ENCODE results near the gene SIDT2.

Gene SIDT2

GRCh38 chr11:117230286-117230961 lies 51.9 kb downstream of the SIDT2 start:
- Histone ChIP-seq H3K27me3 (ENCODE audit: insufficient read depth, low read length) (no peaks in the 10 kb centered on the region), H3K9ac (ENCODE audit: low read depth, low read length) (peak overlapping the region; percentile 92; the same call in 1 of the 2 replicates), H3K9me3 (ENCODE audit: insufficient read depth, low read depth, low read length) (no peaks in the 10 kb centered on the region), H3K4me3 (ENCODE audit: low read length) (no peak overlapping the region), H3K4me1 (ENCODE audit: insufficient read depth, low read length) (0 out of 2 replicates have a peak, but pooled peaks cover 10% of the 10 kb centered on the region), H3K27ac (ENCODE audit: low read length) (no peak overlapping the region), H3K36me3 (ENCODE audit: insufficient read depth, low read depth, low read length) (peaks cover 29% of the 10 kb centered on the region)

DNA sequence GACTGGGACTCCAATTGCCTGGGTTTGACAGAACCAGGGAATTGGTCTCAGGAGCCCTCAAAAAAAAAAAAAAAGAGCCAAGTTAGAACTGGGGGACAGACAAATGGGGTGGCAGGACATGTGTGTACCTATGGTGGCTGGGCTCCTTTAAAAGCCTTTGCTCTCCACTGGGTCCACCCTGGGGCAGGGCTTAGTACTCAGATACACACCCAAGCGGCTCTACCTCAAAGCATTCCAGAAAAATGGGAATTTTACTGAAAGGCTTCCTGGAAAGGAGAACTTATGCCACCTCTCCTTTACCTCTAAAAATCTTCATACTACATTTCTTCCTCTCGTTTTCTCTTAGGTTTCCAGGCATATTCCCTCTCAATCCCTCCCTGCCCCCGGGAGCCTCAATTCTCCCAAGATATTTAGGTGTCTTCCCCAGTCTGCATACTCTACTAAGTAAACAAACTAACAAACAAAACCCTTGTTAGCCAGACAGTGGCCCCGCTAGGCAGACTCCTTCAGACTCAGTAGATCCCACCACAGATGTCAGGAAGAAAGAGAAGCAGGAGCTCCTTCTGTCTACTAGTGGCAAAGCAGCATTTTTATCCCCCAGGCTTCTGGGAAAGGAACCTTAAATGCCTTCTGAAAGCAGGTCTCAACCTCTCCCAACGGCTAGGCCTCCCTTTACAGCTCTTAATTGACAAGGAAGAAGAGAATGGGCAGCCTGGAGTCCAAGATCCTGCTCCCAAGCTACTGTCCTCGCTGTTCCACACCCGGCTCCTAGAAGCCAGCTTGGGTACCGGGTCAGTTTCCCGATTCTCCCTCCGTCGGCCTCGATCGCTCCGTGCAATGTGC lies 52.7 kb downstream of the SIDT2 start:
- H3K27ac ChIP-seq (ENCODE audit: low read length): no peak overlapping the region

GRCh38 chr11:117231842-117232091 lies 53.2 kb downstream of the SIDT2 start, which contains the start of gene PCSK7:
TSS of gene PCSK7 (minus strand) at chr11:117232073. CDS start at chr11:117229844, 2,229 bp downstream.
- Histone ChIP-seq H3K9ac (ENCODE audit: low read depth, low read length) (peak within 1 kb of the TSS; percentile 95), H3K4me1 (ENCODE audit: insufficient read depth, low read length) (0 out of 2 replicates have a peak, but pooled peaks cover 10% of the 10 kb centered on the region), H3K36me3 (ENCODE audit: insufficient read depth, low read depth, low read length) (peaks cover 26% of the 10 kb centered on the region), H3K27ac (ENCODE audit: low read length) (peak within 1 kb of the TSS; percentile 93), H3K9me3 (ENCODE audit: insufficient read depth, low read depth, low read length) (no peaks in the 10 kb centered on the region), H3K27me3 (ENCODE audit: insufficient read depth, low read length) (no peaks in the 10 kb centered on the region), H3K4me3 (ENCODE audit: low read length) (peak within 1 kb of the TSS; percentile 98)

More for the DNA sequence above, 52.7 kb downstream of the SIDT2 start:
- H3K4me1 ChIP-seq (ENCODE audit: insufficient read depth, low read length): 0 out of 2 replicates have a peak, but pooled peaks cover 10% of the 10 kb centered on the region
- H3K36me3 ChIP-seq (ENCODE audit: insufficient read depth, low read depth, low read length): peaks cover 24% of the 10 kb centered on the region
- H3K4me3 ChIP-seq (ENCODE audit: low read length): peak overlapping the region; percentile 98
- no peaks in the 10 kb centered on the region for H3K9me3 ChIP-seq (ENCODE audit: insufficient read depth, low read depth, low read length)
- no peaks in the 10 kb centered on the region for H3K27me3 ChIP-seq (ENCODE audit: insufficient read depth, low read length)
- peak overlapping the region; percentile 92 for H3K9ac ChIP-seq (ENCODE audit: low read depth, low read length)

GRCh38 chr11:117232092-117232878 lies 53.7 kb downstream of the SIDT2 start, which contains the start of gene RNF214:
TSS of gene RNF214 (plus strand) at chr11:117232671. CDS start at chr11:117234273, 1,602 bp downstream.
- H3K27ac ChIP-seq (ENCODE audit: low read length): peak within 1 kb of the TSS; percentile 93
- peak within 1 kb of the TSS; percentile 98 for H3K4me3 ChIP-seq (ENCODE audit: low read length)
- H3K36me3 ChIP-seq (ENCODE audit: insufficient read depth, low read depth, low read length): peaks cover 24% of the 10 kb centered on the region
- peak within 1 kb of the TSS; percentile 95 for H3K9ac ChIP-seq (ENCODE audit: low read depth, low read length)
- H3K4me1 ChIP-seq (ENCODE audit: insufficient read depth, low read length): 0 out of 2 replicates have a peak, but pooled peaks cover 10% of the 10 kb centered on the region
- H3K27me3 ChIP-seq (ENCODE audit: insufficient read depth, low read length): no peaks in the 10 kb centered on the region
- H3K9me3 ChIP-seq (ENCODE audit: insufficient read depth, low read depth, low read length): no peaks in the 10 kb centered on the region

DNA sequence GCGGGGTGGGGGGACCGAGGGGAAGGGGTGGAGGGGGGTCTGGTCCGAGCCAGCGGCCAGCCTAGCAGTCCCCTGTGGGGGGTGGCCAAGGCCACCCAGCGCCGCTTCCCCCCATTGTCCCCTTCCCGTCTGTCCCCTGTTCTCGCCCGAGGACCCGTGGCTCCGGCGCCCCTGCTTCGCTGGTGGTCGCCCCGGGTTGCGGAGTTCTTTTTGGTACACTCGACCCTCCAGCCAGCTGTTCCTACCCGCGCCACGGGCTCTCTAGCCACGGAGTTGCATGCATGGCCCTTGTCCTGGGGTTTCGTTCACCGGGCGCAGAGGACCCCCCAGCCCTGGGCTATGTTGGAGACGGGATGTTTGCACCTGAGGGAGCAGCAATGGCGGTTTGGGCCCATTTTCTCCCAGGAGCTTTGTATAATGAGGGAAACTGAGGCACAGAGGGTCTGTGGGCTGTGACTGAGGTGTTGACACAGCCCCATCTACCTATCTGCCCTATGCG lies 54.4 kb downstream of the SIDT2 start:
- H3K4me1 ChIP-seq (ENCODE audit: insufficient read depth, low read length): 0 out of 2 replicates have a peak, but pooled peaks cover 10% of the 10 kb centered on the region
- H3K27ac ChIP-seq (ENCODE audit: low read length): peak overlapping the region; percentile 93
- peaks cover 20% of the 10 kb centered on the region for H3K36me3 ChIP-seq (ENCODE audit: insufficient read depth, low read depth, low read length)
- no peaks in the 10 kb centered on the region for H3K9me3 ChIP-seq (ENCODE audit: insufficient read depth, low read depth, low read length)
- peak overlapping the region; percentile 95 for H3K9ac ChIP-seq (ENCODE audit: low read depth, low read length)
- peak overlapping the region; percentile 96 for H3K4me3 ChIP-seq (ENCODE audit: low read length)
- no peaks in the 10 kb centered on the region for H3K27me3 ChIP-seq (ENCODE audit: insufficient read depth, low read length)

- H3K4me3 ChIP-seq (ENCODE audit: low read length): no peak overlapping the region
- no peaks in the 10 kb centered on the region for H3K9me3 ChIP-seq (ENCODE audit: insufficient read depth, low read depth, low read length)
- no peaks in the 10 kb centered on the region for H3K27me3 ChIP-seq (ENCODE audit: insufficient read depth, low read length)
- H3K36me3 ChIP-seq (ENCODE audit: insufficient read depth, low read depth, low read length): peaks cover 52% of the 10 kb centered on the region
- H3K27ac ChIP-seq (ENCODE audit: low read length): no peak overlapping the region
- H3K4me1 ChIP-seq (ENCODE audit: insufficient read depth, low read length): 0 out of 2 replicates have a peak, but pooled peaks cover 5% of the 10 kb centered on the region
- no peak overlapping the region; the same call in 1 of the 2 replicates for H3K9ac ChIP-seq (ENCODE audit: low read depth, low read length)
Observed at GRCh38 chr11:117238221-117238620, 59.7 kb downstream of the SIDT2 start.

DNA sequence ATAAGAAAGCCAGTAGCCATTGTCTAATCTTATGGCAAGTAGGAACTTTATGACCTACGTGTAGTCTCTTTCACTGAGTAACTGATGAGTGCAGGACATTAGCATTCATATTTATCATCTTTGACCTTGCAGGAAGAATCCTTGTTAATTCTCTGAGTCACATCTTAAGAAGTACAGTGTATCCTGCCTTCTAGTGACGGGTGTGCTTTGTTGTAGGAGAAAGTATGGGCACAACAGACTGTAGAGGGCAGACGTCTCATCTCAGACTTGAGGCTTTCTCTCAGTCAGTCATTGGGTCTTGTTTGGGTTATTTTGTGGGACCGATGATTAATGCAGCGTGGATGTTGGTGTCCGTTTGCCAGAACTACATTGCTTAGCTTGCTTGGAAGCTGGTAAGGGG lies 60.8 kb downstream of the SIDT2 start:
- H3K27me3 ChIP-seq (ENCODE audit: insufficient read depth, low read length): no peaks in the 10 kb centered on the region
- no peak overlapping the region for H3K27ac ChIP-seq (ENCODE audit: low read length)
- peaks cover 61% of the 10 kb centered on the region for H3K36me3 ChIP-seq (ENCODE audit: insufficient read depth, low read depth, low read length)
- no peak overlapping the region for H3K9ac ChIP-seq (ENCODE audit: low read depth, low read length)
- no peaks in the 10 kb centered on the region for H3K4me1 ChIP-seq (ENCODE audit: insufficient read depth, low read length)
- no peak overlapping the region for H3K4me3 ChIP-seq (ENCODE audit: low read length)
- no peaks in the 10 kb centered on the region for H3K9me3 ChIP-seq (ENCODE audit: insufficient read depth, low read depth, low read length)

Data from iPS-20b (cell line).